NCI-H2196 (cell line): ENCODE data around the gene EFCAB8.

ENCODE experiments used
- DNase-seq: peaks from one replicate; lab custom pipeline; 2025; ENCODE audit not compliant: unreplicated experiment; lab: John Stamatoyannopoulos, UW

The EFCAB8 gene

DNA sequence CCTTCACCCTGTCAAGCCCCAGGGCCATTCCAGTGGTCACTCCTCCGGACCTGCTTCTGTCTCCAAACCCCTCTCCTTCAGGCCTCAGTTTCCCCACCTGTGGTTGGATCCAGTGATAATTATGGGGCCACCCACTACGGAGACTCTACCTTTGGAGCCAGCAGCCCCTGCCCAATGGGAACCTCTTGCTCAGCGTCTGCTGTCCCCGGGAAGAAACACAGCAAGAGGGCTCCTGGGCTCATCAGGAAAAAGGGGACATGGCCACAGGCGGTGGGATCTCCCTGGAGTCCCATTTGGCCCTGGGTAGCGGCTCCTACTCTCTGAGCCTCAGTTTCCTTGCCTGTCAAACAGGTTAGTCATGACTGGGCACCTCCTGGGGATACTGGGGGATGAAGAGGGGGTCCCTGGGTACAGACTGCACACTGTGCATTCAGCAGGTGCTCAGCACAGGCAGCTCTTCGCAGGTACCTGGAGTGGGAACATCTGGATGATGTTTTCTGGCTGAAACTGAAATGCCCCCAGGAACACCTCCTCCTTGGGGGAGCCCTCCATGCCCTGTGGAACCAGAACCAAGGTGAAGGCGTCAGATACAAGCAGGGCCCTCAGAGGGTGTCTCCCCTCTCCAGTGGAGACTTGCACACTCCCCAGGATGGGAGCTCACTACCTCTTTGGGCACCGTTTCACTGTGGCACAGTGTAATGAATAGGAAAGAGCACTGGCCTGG is 126.1 kb downstream of the EFCAB8 start:
- DNase-seq, result no peak

DNA sequence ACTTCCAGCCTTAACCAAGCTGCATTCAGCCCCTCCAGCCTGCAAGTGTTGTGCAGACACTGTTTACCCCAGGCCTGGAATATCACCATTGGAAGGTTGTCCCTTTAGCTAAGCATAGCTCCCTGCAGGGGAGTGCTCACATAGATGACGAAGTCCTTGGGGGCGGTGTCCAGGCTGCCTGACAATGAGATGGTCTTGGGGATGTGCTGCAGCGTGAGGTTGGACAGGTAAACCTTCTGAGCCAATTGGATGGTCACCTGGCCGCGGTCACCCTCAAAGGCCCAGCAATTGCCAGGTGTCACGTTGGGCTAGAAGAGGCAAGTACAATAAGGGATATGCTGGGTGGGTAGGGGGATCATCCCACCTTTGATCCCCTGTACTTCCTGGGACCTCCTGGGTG is 126.9 kb downstream of the EFCAB8 start:
- no peak for DNase-seq

DNA sequence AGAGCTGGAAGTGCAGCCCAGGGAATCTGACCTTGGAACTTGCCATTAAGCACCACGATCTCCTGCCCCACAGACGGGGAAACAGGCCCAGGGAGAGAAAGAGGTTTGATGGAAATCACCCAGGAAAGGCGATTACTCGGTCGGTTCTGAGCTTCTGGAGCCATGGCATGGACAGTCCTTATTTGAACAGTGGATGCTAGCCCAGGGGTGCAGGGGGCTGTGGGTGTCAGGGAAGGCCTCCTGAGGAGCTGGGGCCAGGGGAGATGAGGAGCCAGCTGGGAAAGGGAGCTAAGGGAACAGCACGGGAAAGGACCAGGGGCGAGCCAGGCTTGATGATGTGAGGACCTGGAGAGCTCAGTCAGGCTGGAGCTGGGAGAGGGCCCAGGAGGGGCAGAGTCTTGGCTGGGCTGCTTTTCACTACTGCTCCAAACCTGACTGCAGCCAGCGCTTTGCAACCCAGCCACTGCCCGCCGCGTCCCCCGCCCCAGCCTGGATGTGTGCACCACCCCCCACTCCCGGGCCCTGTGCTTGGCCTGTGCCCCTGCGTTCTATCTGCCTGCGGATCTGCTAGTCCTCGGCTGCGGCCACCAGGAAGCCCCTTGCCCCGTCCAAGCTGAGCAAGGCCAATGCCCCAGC is 127.7 kb downstream of the EFCAB8 start:
- DNase-seq, result no peak

DNA sequence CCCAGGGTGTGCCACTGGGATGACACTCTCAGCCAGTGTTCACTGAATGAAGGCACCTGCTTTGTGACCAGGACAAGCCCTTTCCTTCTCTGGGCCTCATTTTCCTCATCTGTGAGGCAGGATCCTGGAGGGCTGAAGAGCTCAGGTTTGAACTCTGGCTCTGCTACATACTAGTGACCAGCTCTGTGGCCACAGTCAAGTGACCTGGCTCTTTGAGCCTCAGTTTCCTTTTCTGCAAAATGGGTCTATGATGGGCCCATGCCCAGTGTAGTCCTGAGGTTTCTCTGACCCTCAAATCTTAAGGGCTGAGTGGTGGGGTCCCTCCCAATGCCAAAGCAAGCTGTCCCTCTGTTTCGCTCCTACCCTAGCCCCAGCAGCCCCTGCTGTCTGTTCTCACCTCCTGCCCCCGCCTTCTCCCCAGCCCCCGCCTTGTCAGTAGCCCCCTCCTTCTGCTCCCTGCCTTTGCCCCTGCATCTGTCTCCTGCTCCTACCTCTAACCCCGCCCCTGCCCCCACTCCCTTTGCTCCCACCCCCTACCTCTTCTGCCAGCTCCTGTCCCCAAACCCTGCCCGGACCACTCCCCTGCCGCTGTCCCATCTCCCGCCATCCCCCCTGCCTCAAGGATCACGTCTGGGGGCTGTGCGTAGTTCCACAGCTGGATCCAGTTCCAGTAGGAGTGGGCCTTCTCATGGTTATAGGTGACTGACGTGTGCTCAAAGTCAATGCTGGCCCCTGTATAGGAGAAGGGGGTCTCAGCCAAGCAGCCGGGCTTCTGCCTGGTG is 128.5 kb downstream of the EFCAB8 start:
- no peak for DNase-seq

DNA sequence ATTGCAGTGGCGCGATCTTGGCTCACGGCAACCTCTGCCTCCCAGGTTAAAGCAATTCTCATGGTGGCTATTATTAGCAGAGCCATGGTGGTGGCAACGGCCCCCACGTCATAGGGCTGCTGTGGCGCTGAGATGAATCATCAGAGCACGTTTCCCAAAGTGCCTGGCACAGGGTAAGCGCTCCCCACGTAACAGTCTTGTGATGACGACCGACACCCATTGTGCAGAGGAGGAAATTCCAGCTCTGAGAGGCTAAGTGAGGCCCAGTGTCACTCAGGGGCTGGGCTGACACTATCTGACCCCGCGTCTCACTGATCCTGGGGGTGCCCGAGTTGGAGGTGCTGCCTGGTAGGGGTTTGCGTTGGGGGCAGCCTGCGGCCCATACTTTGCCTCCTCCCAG is 129.3 kb downstream of the EFCAB8 start:
- DNase-seq, result no peak

DNA sequence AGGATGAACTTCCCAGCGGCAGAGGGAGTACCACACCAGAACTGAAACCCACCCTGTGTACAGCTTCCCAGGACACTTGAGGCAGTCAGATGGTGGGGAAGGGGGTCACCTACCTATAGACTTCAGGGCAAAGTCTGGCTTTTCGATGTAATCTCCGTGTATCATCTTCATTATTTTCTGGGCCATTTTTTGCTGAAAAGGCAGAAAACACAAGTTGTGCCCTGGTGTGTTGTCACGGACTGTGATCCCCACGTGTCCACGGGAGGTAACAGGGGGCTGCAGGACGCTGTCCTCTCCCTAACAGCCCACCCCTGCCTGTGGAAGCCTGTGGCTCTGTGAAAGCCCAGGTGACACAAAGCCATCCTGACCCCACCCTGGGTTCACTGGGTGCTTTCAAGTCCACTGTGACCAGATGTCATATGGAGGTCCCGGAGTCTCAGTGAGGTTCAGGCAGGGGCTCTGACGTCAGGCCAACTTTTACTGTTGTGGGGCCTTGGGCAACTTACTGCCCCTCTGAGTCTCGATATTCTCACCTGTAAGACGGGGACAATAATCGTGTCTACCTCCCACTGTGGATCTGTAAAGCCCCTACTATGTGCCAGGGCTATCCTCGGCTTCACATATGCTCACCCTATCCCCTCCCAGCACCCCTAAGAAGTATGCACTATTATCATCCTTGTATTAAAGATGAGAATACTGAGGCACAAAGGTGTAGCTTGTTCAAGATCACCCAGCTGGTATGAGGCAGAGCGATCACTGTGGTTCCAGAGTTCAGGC is 131.0 kb downstream of the EFCAB8 start:
- DNase-seq, result no peak

DNA sequence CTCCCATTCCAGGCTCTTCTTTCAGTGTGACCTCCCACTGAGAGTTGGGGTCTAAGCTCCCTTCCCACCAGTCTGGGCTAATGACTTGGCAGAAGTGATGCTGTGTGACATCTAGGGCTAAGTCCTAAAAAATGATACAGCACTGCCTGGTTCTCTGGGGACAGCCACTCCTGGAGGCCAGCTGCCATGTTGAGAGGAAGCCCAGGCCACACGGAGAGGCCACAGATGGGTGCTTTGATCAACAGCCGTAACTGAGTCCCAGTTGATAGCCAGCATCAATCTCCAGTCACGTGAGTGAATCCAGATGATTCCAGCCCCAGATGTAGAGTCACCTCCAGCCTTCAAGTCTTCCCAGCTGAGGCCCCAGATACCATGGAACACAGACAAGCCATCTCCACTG is 131.7 kb downstream of the EFCAB8 start:
- no peak for DNase-seq

DNA sequence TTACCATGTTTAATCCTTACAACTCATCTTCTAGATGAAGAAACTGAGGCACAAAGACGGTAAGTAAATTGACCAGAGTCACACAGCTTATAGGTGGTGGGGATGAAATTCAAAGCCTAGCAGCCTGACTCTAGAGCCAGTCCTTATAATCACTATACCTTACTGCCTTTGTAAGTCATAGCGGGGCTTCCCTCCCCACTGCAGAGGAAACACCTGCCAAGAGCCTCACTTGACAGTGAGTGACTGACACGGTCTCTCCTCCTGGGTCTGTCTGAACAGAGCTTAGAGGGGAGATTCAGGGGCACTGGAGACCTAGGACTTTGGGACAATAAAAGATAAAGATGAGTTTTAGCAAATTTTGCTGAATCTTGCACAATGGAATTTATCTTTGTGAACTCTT is 132.7 kb downstream of the EFCAB8 start:
- DNase-seq, result no peak

DNA sequence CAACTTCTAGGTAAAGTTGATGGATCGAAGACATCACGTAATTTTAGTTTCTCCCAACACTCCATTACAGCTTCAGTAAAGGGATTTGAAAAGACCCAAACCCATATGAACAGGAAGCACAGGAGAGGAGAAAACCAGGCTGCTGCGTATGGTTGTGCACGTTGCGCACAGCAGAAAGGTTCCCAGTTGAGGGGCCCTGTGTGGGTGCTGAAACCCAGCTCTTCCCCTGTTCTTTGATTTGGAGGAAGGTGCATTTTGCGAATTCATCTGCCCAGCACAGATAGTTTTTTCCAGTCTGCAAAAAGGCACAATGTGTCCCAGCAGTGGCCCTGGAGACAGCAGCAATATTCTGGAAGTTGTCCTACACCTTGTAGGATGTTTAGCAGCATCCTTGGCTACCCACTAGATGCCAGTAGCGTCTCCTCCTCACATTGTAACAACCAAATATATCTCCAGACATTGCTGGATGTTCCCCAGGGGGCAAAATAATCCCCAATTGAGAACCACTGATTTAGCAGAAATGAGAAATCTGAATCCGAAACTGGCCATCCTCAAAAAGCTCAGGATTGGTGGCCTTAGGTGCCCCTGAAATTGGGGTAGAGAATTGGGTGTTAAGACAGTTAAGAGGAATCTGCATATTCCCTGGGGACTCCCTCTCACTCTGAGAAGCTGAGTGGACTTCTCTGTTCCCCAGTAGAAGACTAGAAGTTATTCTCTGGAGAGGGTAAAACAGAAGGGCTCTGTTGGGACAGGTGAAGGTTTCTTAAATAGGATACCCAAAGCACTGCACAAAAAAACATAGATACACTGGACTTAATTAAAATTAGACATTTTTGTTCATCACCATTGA is 133.3 kb downstream of the EFCAB8 start:
- no peak for DNase-seq

DNA sequence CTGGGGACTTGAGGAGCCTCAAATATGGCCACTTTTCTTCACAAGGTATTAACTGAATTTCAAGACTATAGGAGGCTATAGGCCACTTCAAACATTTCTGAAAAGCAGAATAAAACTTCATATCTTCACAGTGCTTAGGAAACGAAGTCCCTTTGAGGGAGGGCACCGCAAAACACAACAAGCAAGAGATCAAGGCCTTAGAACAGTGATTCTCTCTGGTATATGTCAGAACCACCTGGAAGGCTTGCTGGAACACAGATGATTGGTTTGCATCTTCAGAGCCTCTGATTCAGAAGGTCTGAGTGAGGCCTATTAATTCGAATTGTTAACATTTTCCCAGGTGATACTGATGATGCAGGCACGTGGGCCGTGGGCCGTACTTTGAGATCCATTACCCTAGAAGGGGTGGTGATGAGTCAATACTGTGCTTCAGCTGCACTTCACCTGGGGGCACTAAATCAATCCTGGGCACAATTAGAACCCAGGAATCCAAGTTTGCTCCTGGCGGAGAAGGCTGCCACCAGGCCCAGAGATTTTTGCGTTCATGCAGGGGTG is 134.8 kb downstream of the EFCAB8 start:
- DNase-seq, result no peak

DNA sequence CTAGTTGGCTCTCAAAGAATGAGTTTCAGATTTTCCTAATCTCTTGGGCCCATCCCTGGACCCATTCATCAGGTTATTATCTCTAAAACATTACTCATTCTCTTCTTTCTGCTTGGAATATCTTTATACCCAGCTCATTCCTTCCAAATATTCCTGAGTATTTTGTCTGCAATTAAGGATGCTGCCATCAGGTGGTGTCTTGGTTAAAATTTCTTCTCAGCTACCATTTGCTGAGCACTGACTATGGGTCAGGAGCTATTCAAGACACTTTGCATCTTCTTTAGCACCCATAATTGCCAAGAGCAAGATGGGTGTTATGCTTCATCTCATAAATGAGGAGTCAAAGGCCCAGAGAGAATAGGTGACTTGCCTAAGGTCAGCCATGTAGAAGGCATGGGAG is 137.1 kb downstream of the EFCAB8 start:
- no peak for DNase-seq

DNA sequence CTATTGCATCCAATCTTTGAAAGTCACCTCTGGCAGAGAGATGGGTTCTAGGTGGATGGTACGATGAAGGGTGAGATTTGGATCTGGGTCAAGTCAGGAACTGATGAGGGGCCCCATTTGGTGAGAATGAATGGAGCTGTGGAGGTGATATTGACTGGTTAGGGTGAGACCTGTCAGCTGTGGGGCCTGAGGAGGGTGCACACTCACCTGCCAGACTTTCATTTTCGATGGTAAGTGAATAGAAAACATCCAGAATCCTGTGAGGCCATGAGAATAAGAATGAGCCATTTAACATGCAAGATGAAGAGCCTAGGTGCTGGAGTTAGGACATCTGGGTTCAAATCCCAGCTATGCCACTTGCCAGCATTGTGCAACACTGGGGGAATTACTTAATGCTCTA is 138.7 kb downstream of the EFCAB8 start:
- no peak for DNase-seq

DNA sequence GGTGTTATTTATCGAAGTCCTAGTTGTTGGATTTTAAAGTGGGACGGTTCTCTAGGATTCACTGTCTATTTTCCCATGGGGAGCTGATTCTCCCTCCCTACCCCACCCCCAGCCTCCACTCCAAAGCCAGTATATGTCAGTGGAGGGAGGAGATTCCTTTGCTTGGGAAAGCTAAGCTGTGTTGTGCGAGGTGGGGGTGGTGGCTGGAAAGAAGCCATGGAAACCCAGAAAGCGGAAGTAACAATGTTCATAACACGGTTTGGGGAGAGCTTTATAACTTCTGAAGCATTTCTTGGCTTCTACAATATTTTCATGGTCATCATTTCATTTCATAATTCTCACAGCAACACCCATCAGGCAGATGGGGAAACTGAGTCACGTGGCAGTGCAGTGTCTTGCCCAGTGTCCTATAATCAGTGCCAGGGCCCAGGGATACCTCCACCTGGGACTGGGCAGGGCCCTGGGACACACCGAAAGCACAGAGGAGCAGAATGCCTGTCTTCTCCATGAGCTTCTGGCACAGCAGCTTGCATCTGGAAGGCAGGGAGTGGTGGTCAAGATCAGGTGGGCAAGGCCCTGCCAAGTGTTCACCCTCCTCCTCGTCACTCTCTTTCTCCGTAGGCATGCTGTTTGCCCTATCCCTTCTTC is 141.0 kb downstream of the EFCAB8 start:
- DNase-seq, result no peak

DNA sequence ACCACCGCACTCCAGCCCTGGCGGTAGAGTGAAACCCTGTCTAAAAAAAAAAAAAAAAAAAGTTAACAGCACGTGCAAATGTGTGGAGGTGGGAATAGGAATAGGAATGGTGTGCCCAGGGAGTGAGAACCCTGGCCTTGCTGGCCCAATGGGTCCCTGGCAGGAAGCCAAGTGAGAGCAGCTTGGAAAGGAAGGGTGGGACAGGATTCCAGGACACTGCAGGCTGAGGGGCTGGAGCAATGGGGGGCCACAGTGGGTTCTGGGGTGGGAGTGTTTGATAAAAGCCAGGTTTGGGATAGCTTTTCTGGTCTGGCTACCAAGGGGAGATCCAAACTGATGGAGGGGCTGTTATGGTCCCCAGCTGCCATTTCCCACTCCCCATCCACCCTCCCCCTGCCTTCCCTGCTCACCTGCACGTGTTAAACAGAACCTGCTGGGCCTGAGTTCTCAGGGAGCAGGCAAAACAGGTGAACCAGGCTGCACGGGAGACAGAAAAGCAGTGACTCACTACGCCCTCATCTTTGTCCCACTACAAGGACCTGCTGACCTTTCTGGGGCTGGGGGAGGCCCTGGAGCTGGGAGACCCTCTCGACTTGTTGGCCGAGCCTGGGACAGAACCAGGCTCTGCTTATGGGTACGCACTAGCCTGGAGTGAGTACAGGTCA is 142.2 kb downstream of the EFCAB8 start:
- DNase-seq, result no peak

DNA sequence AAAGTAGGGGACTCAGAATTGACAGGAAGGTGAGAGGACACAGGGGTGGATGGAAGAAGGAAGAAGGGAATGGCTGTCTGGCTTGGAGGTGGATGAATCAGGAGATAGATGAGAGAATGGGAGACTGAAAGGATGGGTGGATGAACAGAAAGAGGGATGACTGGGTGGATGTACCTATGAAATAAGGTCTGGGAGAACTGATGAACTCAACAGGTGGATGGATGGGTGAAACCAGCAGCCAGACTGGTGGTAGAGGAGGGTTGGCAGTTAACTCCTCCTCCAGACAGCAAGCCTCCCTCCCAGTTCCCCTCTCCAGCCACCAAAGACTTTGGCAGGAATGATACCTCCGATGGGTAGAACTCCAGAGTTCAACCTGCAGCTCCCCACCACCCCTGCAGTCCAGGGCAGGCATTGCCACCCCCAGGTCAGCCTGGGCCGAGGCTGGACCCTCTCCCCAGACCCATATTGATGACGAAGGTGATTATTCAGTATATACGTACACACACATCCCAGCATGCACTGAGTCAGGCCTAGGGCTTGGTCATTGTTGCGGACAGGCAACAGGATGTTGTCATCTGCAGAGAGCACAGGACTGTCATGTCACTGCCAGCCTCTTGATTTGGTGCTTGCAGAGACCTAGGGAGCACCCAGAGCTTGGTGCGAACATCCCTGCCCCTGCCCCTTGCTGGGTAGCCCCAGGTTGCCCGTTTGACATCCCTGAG is 143.5 kb downstream of the EFCAB8 start:
- DNase-seq, result no peak

DNA sequence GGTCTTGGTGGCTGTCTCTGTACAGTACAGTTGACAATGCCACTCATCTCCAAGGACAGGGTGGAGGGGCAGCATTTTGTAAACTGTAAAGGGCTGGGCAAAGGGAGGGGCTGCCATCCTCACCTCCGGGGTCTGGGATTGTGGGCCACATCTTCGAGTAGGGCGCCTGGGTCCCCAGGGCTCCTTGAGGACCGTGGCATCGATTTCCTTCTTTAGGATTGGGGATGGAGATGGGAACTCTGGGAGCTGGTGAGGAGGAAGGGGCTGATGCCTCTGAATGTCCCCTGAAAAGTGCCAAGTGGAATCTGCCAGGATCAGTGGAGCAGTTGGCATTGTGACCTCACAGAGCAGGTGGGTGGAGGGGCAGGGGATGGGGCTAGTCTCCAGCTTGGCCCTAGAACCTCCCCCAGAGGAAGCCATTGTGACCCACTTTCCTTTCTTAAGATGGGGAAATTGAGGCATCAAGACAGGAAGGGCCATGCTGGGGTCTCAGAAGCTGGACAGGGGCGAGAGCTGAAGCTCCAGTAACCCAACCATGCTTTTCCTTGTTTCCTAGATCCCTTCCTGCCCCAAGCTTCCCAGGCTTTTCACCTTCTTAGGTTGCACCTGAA is 145.5 kb downstream of the EFCAB8 start, which contains the start of gene SUN5:
TSS of gene SUN5 (minus strand) at position 293 of the 611 bp plus-strand sequence. CDS start at position 200, 93 bp downstream.
- no peak for DNase-seq

DNA sequence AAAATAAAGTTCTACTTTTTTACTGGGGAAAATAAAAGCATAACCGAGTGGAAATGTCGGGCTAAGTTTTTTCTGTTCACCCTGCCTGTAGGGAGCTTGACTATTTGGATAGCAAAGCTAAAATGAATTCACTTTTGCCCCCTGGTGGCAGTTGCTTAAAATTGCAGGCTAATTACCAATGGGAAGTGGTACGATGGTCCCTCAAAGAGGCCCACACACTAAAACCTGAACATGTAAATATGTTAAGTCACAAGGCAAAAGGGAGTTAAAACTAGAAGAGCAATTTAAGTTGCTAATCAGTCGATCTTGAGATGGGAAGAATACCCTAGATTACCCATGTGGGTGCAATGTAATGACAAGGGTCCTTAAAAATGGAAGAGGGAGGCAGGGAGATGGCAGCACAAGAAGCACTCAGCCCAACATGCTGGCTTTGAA is 146.4 kb downstream of the EFCAB8 start:
- no peak for DNase-seq
